SU-DHL-6 (cell line): ENCODE measurements around the gene CACNA2D1.

ENCODE experiments used
- H2AFZ ChIP-seq: fragments of 200-600 bp; sonication (generic); 2 replicates; pipeline ENCODE4 v1.6.1; 2014; ENCODE audit warnings: low read depth, mild to moderate bottlenecking, moderate library complexity, mixed read lengths, antibody characterized with exemption, low read length; ENCODE audit not compliant: severe bottlenecking
- H3F3A ChIP-seq: fragments of 200-600 bp; shearing (Covaris generic); 2 replicates; pipeline ENCODE4 v1.6.0; 2016; ENCODE audit warnings: antibody characterized with exemption, mild to moderate bottlenecking; ENCODE audit not compliant: insufficient read depth
- H3K27ac ChIP-seq: fragments of 200-600 bp; sonication (generic); 2 replicates; pipeline ENCODE4 v1.5.1; 2016; ENCODE audit warnings: low read depth, mild to moderate bottlenecking, low read length, moderate library complexity, mixed read lengths
- H3K27me3 ChIP-seq: fragments of 200-600 bp; sonication (generic), shearing (Covaris generic); 2 replicates; pipeline ENCODE4 v1.6.0; 2014; ENCODE audit warnings: mild to moderate bottlenecking, low read length
- H3K36me3 ChIP-seq: fragments of 200-600 bp; sonication (generic); 2 replicates; pipeline ENCODE4 v1.6.1; 2014; ENCODE audit warnings: mild to moderate bottlenecking, low read length, mixed read lengths
- H3K4me2 ChIP-seq: fragments of 300-600, 200-600 bp; shearing (Covaris generic), sonication (generic); 2 replicates; pipeline ENCODE4 v1.6.0; 2014; ENCODE audit warnings: low read length, low read depth, mild to moderate bottlenecking; ENCODE audit not compliant: poor library complexity, severe bottlenecking
- H3K4me3 ChIP-seq: fragments of 200-600 bp; sonication (generic); 2 replicates; pipeline ENCODE4 v1.5.1; 2014; ENCODE audit warnings: antibody characterized with exemption, low read length, mild to moderate bottlenecking, mixed read lengths; ENCODE audit not compliant: insufficient read depth, poor library complexity, severe bottlenecking
- H3K79me2 ChIP-seq: fragments of 200-600 bp; sonication (generic); 2 replicates; pipeline ENCODE4 v1.6.1; 2014; ENCODE audit warnings: mild to moderate bottlenecking, low read length, moderate library complexity; ENCODE audit not compliant: insufficient read depth
- H3K9ac ChIP-seq: fragments of 200-600 bp; sonication (generic); 2 replicates; pipeline ENCODE4 v1.7.0; 2014; ENCODE audit warnings: mild to moderate bottlenecking, low read length
- H3K9me2 ChIP-seq: fragments of 200-600 bp; sonication (generic); replicated peaks from 2 replicates; pipeline ENCODE4 v1.6.1; 2014; ENCODE audit warnings: low read length; ENCODE audit not compliant: insufficient read depth
- H3K9me3 ChIP-seq: fragments of 200-600 bp; sonication (generic); 2 replicates; pipeline ENCODE4 v1.6.1; 2014; ENCODE audit warnings: low read length, mixed read lengths; ENCODE audit not compliant: insufficient read depth
- H4K20me1 ChIP-seq: fragments of 200-600 bp; sonication (generic); 2 replicates; pipeline ENCODE4 v1.6.1; 2014; ENCODE audit warnings: low read depth, mild to moderate bottlenecking, antibody characterized with exemption, low read length, moderate library complexity, mixed read lengths
- CTCF ChIP-seq: fragments of 200-600 bp; sonication (generic); IDR thresholded peaks from one replicate; pipeline ENCODE4 v1.5.1; 2017; ENCODE audit warnings: antibody characterized with exemption, mild to moderate bottlenecking, low read length, moderate library complexity; ENCODE audit not compliant: insufficient read depth, poor library complexity, severe bottlenecking
- EZH2phosphoT487 ChIP-seq: fragments of 200-600 bp; sonication (generic), shearing (Covaris generic); conservative IDR thresholded peaks from 2 replicates; pipeline ENCODE4 v1.6.1; 2018; ENCODE audit warnings: mild to moderate bottlenecking, antibody characterized with exemption, low read length, moderate library complexity, mixed read lengths

CACNA2D1 gene

GRCh38 chr7:82110146-82110840 is 333.3 kb downstream of the CACNA2D1 start:
- TF ChIP-seq CTCF (no peak), EZH2phosphoT487 (no peak)
- H3K4me2 ChIP-seq, result no peak overlapping the region
- H4K20me1 ChIP-seq, result no peaks in the 10 kb centered on the region
- H3F3A ChIP-seq, result no peaks in the 10 kb centered on the region
- H3K27me3 ChIP-seq, result no peaks in the 10 kb centered on the region
- no peaks in the 10 kb centered on the region for H3K79me2 ChIP-seq
- H3K9me3 ChIP-seq, result no peaks in the 10 kb centered on the region
- no peak overlapping the region for H3K4me3 ChIP-seq
- no peaks in the 10 kb centered on the region for H3K36me3 ChIP-seq
- no peak overlapping the region for H3K9ac ChIP-seq
- H3K27ac ChIP-seq, result no peak overlapping the region
- H2AFZ ChIP-seq, result no peak overlapping the region
- H3K9me2 ChIP-seq, result no peaks in the 10 kb centered on the region

GRCh38 chr7:82109288-82109687 is 334.3 kb downstream of the CACNA2D1 start:
- Histone ChIP-seq H3K79me2 (no peaks in the 10 kb centered on the region), H3K36me3 (no peaks in the 10 kb centered on the region), H3K9me3 (no peaks in the 10 kb centered on the region), H4K20me1 (no peaks in the 10 kb centered on the region), H3K9me2 (no peaks in the 10 kb centered on the region), H3K4me3 (no peak overlapping the region), H3K27me3 (no peaks in the 10 kb centered on the region), H2AFZ (no peak overlapping the region), H3K9ac (no peak overlapping the region), H3K27ac (no peak overlapping the region), H3F3A (no peaks in the 10 kb centered on the region), H3K4me2 (no peak overlapping the region)
- no peak for TF ChIP-seq EZH2phosphoT487
- TF ChIP-seq CTCF, result no peak

GRCh38 chr7:82106201-82106600 is 337.4 kb downstream of the CACNA2D1 start:
- Histone ChIP-seq H3K4me2 (no peak overlapping the region), H3K36me3 (no peaks in the 10 kb centered on the region), H3F3A (no peaks in the 10 kb centered on the region), H4K20me1 (no peaks in the 10 kb centered on the region), H3K4me3 (no peak overlapping the region), H3K27me3 (no peaks in the 10 kb centered on the region), H3K9ac (no peak overlapping the region), H3K9me2 (no peaks in the 10 kb centered on the region), H3K79me2 (no peaks in the 10 kb centered on the region), H3K9me3 (no peaks in the 10 kb centered on the region), H2AFZ (no peak overlapping the region), H3K27ac (no peak overlapping the region)
- TF ChIP-seq CTCF (no peak), EZH2phosphoT487 (no peak)
